Hematopoietic multipotent progenitor cell treated with erythropoietin and hydrocortisone succinate and interleukin-3 and kit ligand, for 8 days (in vitro differentiated cells): ENCODE data around the gene ZNF45.
A peak's percentile ranks its signal among the peaks of the same experiment; 100 is the strongest.
"Not testable (repeated sequence)": the region's sequence is repeated elsewhere in the genome, so short reads cannot be mapped to it uniquely, and the experiment has no call there.

ENCODE experiments used
- DNase-seq: peaks from one replicate; pipeline ENCODE4 v3.0.0-alpha.2; 2015

Gene ZNF45

GRCh38 chr19:43934985-43935708, at the start of gene ZNF45:
ZNF45 (minus strand) TSS chr19:43935282; CDS start chr19:43922185, 13,097 bp downstream.
- peak; percentile 94 for DNase-seq

GRCh38 chr19:43984687-43985000, 49.6 kb upstream of the ZNF45 start:
- peak; percentile 8 for DNase-seq

GRCh38 chr19:43983912-43984686, 49.0 kb upstream of the ZNF45 start, which contains the start of gene ZNF155:
ZNF155 (plus strand) TSS chr19:43984188; CDS start chr19:43988544, 4,356 bp downstream.
- peak; percentile 93 for DNase-seq

GRCh38 chr19:43983544-43983911, 48.4 kb upstream of the ZNF45 start:
- no peak for DNase-seq

GRCh38 chr19:43976732-43977131, 41.6 kb upstream of the ZNF45 start:
- DNase-seq = no peak

- no peak for DNase-seq
Observed at GRCh38 chr19:43966079-43966694, 31.1 kb upstream of the ZNF45 start.

GRCh38 chr19:43960411-43960810, 25.3 kb upstream of the ZNF45 start:
- DNase-seq = no peak

- no peak for DNase-seq
Observed at GRCh38 chr19:43957891-43958290, 22.8 kb upstream of the ZNF45 start.

- DNase-seq = no peak
Observed at GRCh38 chr19:43956827-43957226, 21.7 kb upstream of the ZNF45 start.

- DNase-seq = peak; percentile 98
Observed at GRCh38 chr19:43950834-43951645, 16.0 kb upstream of the ZNF45 start, which contains the start of gene ZNF221. ZNF221 (plus strand) TSS chr19:43951228; CDS start chr19:43962727, 11,499 bp downstream.

GRCh38 chr19:43949803-43950202, 14.7 kb upstream of the ZNF45 start:
- not testable (repeated sequence) for DNase-seq

GRCh38 chr19:43947412-43947811, 12.3 kb upstream of the ZNF45 start:
- not testable (repeated sequence) for DNase-seq

GRCh38 chr19:43941209-43941608, 6.1 kb upstream of the ZNF45 start:
- DNase-seq = no peak

- DNase-seq = no peak
Observed at GRCh38 chr19:43940719-43941118, 5.6 kb upstream of the ZNF45 start.

GRCh38 chr19:43939557-43940260, 4.6 kb upstream of the ZNF45 start:
- no peak for DNase-seq

GRCh38 chr19:43936188-43936587, 1.1 kb upstream of the ZNF45 start:
- DNase-seq = peak; percentile 35

- no peak for DNase-seq
Observed at GRCh38 chr19:43934055-43934984, 762 bp downstream of the ZNF45 start.

- no peak for DNase-seq
Observed at GRCh38 chr19:43928820-43929219, 6.3 kb downstream of the ZNF45 start.

- no peak for DNase-seq
Observed at GRCh38 chr19:43923875-43924274, 11.2 kb downstream of the ZNF45 start.

- no peak for DNase-seq
Observed at GRCh38 chr19:43914051-43914450, 21.0 kb downstream of the ZNF45 start.

- DNase-seq = no peak
Observed at GRCh38 chr19:43913383-43913782, 21.7 kb downstream of the ZNF45 start.
